ENCODE data around the gene TMPRSS3. TPM values are rescaled to one million over a fixed set of nuclear protein-coding genes. Genes with fewer than 3 reads are reported as not detected.
A peak's percentile ranks its signal among the peaks of the same experiment; 100 is the strongest.

Gene TMPRSS3
- total RNA-seq, 4 donors from 2014 or later, result 5.0 to 12.6 (median 6.2) TPM

DNA sequence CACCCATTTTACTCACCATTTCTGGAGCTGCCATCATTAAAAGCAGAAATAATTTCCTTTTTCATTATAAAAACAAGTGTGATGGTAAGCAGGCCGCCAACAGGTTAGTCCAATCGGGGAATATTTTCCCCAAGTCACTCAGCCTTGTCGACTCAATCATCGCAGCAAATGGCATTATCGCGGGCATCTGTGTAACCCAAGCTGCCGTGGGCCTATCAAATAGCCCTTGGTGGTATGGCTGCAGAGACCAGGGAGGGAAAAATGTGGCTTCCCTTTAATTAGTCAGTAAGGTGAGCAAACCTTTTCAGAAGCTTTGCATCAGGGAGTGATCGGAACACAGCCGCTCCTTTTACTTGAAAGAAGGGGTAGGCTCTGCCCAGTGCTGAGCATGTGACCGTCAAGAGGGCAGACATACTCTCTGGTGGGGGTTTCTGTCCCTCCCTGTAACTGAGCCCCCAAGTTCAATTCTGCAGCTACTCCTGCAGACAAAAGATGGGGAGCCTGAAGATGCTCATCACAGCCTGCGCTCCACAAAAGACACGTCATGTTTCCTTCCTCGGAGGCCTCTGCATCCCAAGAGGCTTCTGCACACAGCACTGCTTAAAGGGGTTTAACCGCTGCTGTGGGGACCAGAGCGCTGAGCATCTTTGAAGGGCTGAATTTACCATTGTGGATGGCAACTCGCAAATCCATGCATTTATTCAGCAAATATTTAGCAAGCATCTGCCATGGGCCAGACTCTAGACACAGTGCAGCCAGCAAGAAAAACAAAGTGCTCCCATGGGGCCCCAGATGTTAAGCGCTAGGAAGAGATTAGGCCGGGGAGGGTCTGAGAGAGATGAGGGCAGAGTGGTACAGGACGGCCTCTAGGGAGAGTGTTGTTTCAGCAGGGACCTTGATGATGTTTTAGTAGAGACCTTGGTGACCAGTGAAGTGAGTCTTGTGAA is 1.2 kb upstream of the TMPRSS3 start:
- H3K27me3 ChIP-seq, result no peaks in the 10 kb centered on the region
- DNase-seq, result no peak
- no peak overlapping the region for H3K4me3 ChIP-seq (replicated peaks in 1 of 3)
- intact Hi-C loops (cut with DNase I), result no loop called here
- H3K27ac ChIP-seq, result peak overlapping the region in 1 of 3 donors; percentile 43
- TF ChIP-seq, protein P1, sequence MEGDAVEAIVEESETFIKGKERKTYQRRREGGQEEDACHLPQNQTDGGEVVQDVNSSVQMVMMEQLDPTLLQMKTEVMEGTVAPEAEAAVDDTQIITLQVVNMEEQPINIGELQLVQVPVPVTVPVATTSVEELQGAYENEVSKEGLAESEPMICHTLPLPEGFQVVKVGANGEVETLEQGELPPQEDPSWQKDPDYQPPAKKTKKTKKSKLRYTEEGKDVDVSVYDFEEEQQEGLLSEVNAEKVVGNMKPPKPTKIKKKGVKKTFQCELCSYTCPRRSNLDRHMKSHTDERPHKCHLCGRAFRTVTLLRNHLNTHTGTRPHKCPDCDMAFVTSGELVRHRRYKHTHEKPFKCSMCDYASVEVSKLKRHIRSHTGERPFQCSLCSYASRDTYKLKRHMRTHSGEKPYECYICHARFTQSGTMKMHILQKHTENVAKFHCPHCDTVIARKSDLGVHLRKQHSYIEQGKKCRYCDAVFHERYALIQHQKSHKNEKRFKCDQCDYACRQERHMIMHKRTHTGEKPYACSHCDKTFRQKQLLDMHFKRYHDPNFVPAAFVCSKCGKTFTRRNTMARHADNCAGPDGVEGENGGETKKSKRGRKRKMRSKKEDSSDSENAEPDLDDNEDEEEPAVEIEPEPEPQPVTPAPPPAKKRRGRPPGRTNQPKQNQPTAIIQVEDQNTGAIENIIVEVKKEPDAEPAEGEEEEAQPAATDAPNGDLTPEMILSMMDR (IDR thresholded peaks at IDR 0.05), result no peak
- no peak for TF ChIP-seq POLR2A (IDR thresholded peaks at IDR 0.05)
- no peaks in the 10 kb centered on the region for H3K36me3 ChIP-seq
- H3K9me3 ChIP-seq, result no peaks in the 10 kb centered on the region
- WGBS, 2 donors, result 86 to 88% methylated on average over 19 of the region's 19 CpGs
- H3K4me1 ChIP-seq, result peaks cover 9% of the 10 kb centered on the region in 2 donors

DNA sequence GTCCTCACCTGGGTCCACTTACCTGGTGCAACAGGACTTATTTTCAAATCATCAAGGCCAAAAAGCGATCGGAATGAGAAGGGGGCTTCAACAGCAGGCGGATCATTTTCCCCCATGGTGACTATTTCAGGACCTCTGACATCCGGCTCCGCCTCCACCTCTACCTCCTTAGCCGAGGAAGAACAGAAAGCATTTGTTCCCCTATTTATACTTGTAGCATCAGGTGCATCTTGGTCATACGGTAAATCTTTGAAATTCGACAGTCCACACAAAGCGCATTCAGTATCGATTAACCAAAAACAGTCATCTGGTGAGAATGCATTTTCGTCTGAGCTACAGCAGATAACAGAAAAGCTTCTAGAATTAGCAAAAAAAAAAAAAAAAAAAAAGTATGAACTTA is 550 bp downstream of the TMPRSS3 start:
- peak overlapping the region in 2 of 3 donors; percentile 43 to 55 for H3K27ac ChIP-seq
- H3K9me3 ChIP-seq, result no peaks in the 10 kb centered on the region
- no peak for DNase-seq
- H3K27me3 ChIP-seq, result no peaks in the 10 kb centered on the region
- H3K4me1 ChIP-seq, result peaks cover 4 to 5% of the 10 kb centered on the region in 2 donors
- intact Hi-C loops (cut with DNase I), result no loop called here
- TF ChIP-seq, protein P1 (IDR thresholded peaks at IDR 0.05), result no peak
- no peak for TF ChIP-seq POLR2A (IDR thresholded peaks at IDR 0.05)
- no peak overlapping the region for H3K4me3 ChIP-seq (replicated peaks in 1 of 3)
- H3K36me3 ChIP-seq, result no peaks in the 10 kb centered on the region
- 95 to 97% methylated on average over 11 of the region's 11 CpGs for WGBS, 2 donors

DNA sequence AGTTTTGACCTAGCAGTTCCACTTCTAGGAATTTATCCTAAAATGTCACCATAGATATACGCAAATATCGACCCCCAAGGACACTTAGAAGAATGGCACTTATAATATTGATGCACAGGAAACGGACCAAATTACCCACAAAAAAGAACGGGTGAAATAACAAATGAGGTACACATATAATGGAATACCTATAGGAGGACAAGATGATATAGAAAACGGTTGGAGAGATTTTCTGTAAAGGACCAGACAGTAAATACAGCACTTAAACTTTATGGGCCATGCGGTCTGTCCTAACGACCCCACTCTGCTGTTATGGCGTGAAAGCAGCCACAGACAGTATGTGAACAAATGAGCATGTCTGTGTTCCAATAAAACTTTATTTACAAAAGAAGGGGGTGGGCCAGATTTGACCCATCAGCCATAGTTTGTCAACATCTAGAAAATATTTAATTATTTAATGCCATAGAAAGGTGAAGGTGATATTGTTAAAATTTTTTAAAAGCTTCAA is 2.4 kb downstream of the TMPRSS3 start:
- peaks cover 18 to 19% of the 10 kb centered on the region in 2 donors for H3K4me1 ChIP-seq
- no peak for TF ChIP-seq POLR2A (IDR thresholded peaks at IDR 0.05)
- TF ChIP-seq, protein P1 (IDR thresholded peaks at IDR 0.05), result no peak
- no peaks in the 10 kb centered on the region for H3K27me3 ChIP-seq
- DNase-seq, result no peak
- no peaks in the 10 kb centered on the region for H3K36me3 ChIP-seq
- H3K27ac ChIP-seq, result no peak overlapping the region
- WGBS, 2 donors, result 75 to 77% methylated on average over 8 of the region's 8 CpGs
- intact Hi-C loops (cut with DNase I), result no loop called here
- no peaks in the 10 kb centered on the region for H3K9me3 ChIP-seq
- no peak overlapping the region for H3K4me3 ChIP-seq (replicated peaks in 1 of 3)

DNA sequence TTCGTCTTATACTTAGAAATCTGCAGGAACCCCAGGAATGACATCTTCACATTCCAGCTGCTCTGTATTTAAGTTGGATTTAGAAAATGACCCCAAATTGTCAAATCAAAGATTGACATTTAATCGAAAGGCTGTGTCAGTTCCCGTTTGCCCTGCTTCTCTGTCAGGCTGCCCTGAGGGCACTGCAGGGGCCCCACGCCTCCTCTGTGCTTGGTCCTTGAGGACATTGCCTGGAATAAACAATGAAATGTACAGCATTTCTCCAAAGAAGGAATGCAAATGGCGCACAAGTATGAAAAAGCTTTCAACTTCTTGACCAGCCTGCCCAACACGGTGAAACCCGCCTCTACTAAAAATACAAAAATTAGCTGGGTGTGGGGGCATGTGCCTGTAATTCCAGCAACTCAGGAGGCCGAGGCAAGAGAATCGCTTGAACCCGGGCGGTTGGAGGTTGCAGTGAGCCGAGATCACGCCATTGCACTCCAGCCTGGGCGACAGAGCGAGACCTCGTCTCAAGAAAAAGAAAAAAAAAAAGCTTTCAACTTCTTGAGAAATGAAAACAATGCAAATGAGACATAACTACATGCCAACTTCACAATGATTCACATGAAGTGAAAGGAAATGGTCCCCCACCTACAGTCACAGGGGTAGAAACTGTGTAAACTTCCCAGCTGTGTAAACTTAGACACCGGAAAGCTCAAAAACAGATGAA is 3.0 kb downstream of the TMPRSS3 start:
- H3K4me3 ChIP-seq (replicated peaks in 1 of 3), result no peak overlapping the region
- H3K4me1 ChIP-seq, result peaks cover 18 to 19% of the 10 kb centered on the region in 2 donors
- 72 to 77% methylated on average over 17 of the region's 17 CpGs for WGBS, 2 donors

More for the DNA sequence above, 3.0 kb downstream of the TMPRSS3 start:
- no peaks in the 10 kb centered on the region for H3K36me3 ChIP-seq
- TF ChIP-seq POLR2A (IDR thresholded peaks at IDR 0.05), result no peak
- TF ChIP-seq, protein P1 (IDR thresholded peaks at IDR 0.05), result no peak
- no peak overlapping the region for H3K27ac ChIP-seq
- H3K27me3 ChIP-seq, result no peaks in the 10 kb centered on the region
- DNase-seq, result no peak
- intact Hi-C loops (cut with DNase I), result no loop called here
- H3K9me3 ChIP-seq, result no peaks in the 10 kb centered on the region

Data from thyroid gland (tissue), 4 donors.